SH-SY5Y (cell line): ENCODE data around the gene PSKH1.

Experiments
- GATA2 ChIP-seq: IDR thresholded peaks from 2 replicates; pipeline ENCODE4 v1.6.1; 2011; ENCODE audit warnings: mild to moderate bottlenecking, low read depth, low read length
- GATA3 ChIP-seq: IDR thresholded peaks from 2 replicates; pipeline ENCODE4 v1.6.1; 2011; ENCODE audit warnings: low read depth, mild to moderate bottlenecking, low read length, moderate library complexity

PSKH1 gene

GRCh38 chr16:67888331-67888730, 4.7 kb upstream of the PSKH1 start:
- TF ChIP-seq GATA2 (no peak), GATA3 (no peak)

GRCh38 chr16:67892375-67892774, 679 bp upstream of the PSKH1 start:
- no peak for TF ChIP-seq GATA3
- TF ChIP-seq GATA2 = no peak

GRCh38 chr16:67893743-67894399, 817 bp downstream of the PSKH1 start:
- TF ChIP-seq GATA2 (no peak), GATA3 (no peak)

GRCh38 chr16:67897231-67897630, 4.2 kb downstream of the PSKH1 start:
- TF ChIP-seq GATA3 (no peak), GATA2 (no peak)

- TF ChIP-seq GATA2 (no peak), GATA3 (no peak)
Measured at GRCh38 chr16:67901734-67902133, 8.7 kb downstream of the PSKH1 start.

- TF ChIP-seq GATA2 (no peak), GATA3 (no peak)
Measured at GRCh38 chr16:67902831-67903230, 9.8 kb downstream of the PSKH1 start.

GRCh38 chr16:67907397-67908180, 14.5 kb downstream of the PSKH1 start:
- TF ChIP-seq GATA2 (no peak), GATA3 (no peak)

GRCh38 chr16:67909056-67909742, 16.1 kb downstream of the PSKH1 start:
- no peak for TF ChIP-seq GATA2
- TF ChIP-seq GATA3 = no peak

- TF ChIP-seq GATA2 (no peak), GATA3 (no peak)
Measured at GRCh38 chr16:67910158-67910557, 17.1 kb downstream of the PSKH1 start.

- TF ChIP-seq GATA3 (no peak), GATA2 (peak; percentile 97)
Measured at GRCh38 chr16:67914758-67915495, 21.9 kb downstream of the PSKH1 start.

- no peak for TF ChIP-seq GATA2
- TF ChIP-seq GATA3 = no peak
Measured at GRCh38 chr16:67915831-67916723, 23.0 kb downstream of the PSKH1 start.

- no peak for TF ChIP-seq GATA2
- no peak for TF ChIP-seq GATA3
Measured at GRCh38 chr16:67917140-67917851, 24.2 kb downstream of the PSKH1 start.
